Caco-2 (cell line): ENCODE measurements around the gene HSPB3. TPM values are rescaled to one million over a fixed set of nuclear protein-coding genes. Genes with fewer than 3 reads are reported as not detected.

Experiments
- BruUV-seq: library from RNA; stranded (reverse); fragments of 400-500 nt; replicated peaks from 2 replicates; lab custom pipeline; 2021; lab: Mats Ljungman, UMichigan
- CTCF ChIA-PET: fragments of 300-600 bp; sonication (Branson Sonifier 250); formaldehyde crosslinking; loops from one replicate; lab custom pipeline; 2022; ENCODE audit warnings: antibody characterized with exemption; lab: Charles Lee
- POLR2A ChIA-PET: fragments of 300-600 bp; sonication (Branson Sonifier 250); formaldehyde crosslinking; loops from one replicate; lab custom pipeline; 2022; ENCODE audit warnings: antibody characterized with exemption; lab: Charles Lee
- DNase-seq, 2 experiments: peaks; one replicate each; pipeline versions ENCODE4 v3.0.0 to v3.0.0-alpha.2; 2020 to 2022
- H3K27me3 ChIP-seq: replicated peaks from 2 replicates; pipeline ENCODE4 v1.6.0; 2011; ENCODE audit warnings: low read length; ENCODE audit not compliant: control insufficient read depth, insufficient read depth
- H3K36me3 ChIP-seq: 2 replicates; pipeline ENCODE4 v1.5.1; 2011; ENCODE audit warnings: low read length; ENCODE audit not compliant: control insufficient read depth, insufficient read depth
- H3K4me1 ChIP-seq: fragments of 250-450 bp; sonication (Bioruptor Pico); 2 replicates; pipeline ENCODE4 v1.5.1; 2020; ENCODE audit warnings: mild to moderate bottlenecking
- H3K4me3 ChIP-seq: 2 replicates; pipeline ENCODE4 v1.5.1; 2011; ENCODE audit warnings: low read depth, mild to moderate bottlenecking, control low read depth, low read length
- H3K9me3 ChIP-seq: fragments of 250-450 bp; sonication (Bioruptor Pico); 2 replicates; pipeline ENCODE4 v1.5.1; 2020; ENCODE audit warnings: mild to moderate bottlenecking, moderate library complexity
- H3K27ac Mint-ChIP-seq: one replicate; pipeline ENCODE4 v1.8.0; 2022; ENCODE audit warnings: mixed read lengths; ENCODE audit not compliant: unreplicated experiment
- H3K27me3 Mint-ChIP-seq: one replicate; pipeline ENCODE4 v1.8.0; 2022; ENCODE audit warnings: mixed read lengths; ENCODE audit not compliant: insufficient read depth, unreplicated experiment
- H3K36me3 Mint-ChIP-seq: one replicate; pipeline ENCODE4 v1.8.0; 2022; ENCODE audit warnings: mild to moderate bottlenecking, mixed read lengths; ENCODE audit not compliant: insufficient read depth, unreplicated experiment
- H3K4me1 Mint-ChIP-seq: one replicate; pipeline ENCODE4 v1.8.0; 2022; ENCODE audit warnings: low read depth, mixed read lengths; ENCODE audit not compliant: unreplicated experiment
- H3K4me3 Mint-ChIP-seq: one replicate; pipeline ENCODE4 v1.8.0; 2022; ENCODE audit warnings: mild to moderate bottlenecking, moderate library complexity, mixed read lengths; ENCODE audit not compliant: unreplicated experiment
- H3K9me3 Mint-ChIP-seq: one replicate; pipeline ENCODE4 v1.8.0; 2022; ENCODE audit warnings: mixed read lengths; ENCODE audit not compliant: unreplicated experiment
- intact Hi-C: fragments of 100-400 bp; cut with micrococcal nuclease; formaldehyde crosslinking; loops from one replicate; pipeline ENCODE4 v1.10.0; 2022; ENCODE audit not compliant: unreplicated experiment
- total RNA-seq: library from RNA; stranded (reverse); gene quantifications from 2 replicates; pipeline ENCODE4 v1.2.3, GENCODE V29; 2022
- TF ChIP-seq, protein P1 (sequence below), 2 experiments: fragments of 200-600 bp in 1 of 2; IDR thresholded peaks; 1 replicate in 1 of 2; 2 replicates in 1 of 2; pipeline versions ENCODE4 v1.5.1 to v1.8.0; 2011 to 2022; ENCODE audit warnings: antibody characterized with exemption in 1 of 2, control low read depth in 1 of 2, inconsistent platforms in 1 of 2, low read depth in 1 of 2, low read length in 1 of 2, mild to moderate bottlenecking in 1 of 2, moderate library complexity in 1 of 2; ENCODE audit not compliant: insufficient read depth in 1 of 2, severe bottlenecking in 1 of 2, unreplicated experiment in 1 of 2

Gene HSPB3
- total RNA-seq, 1 experiment from 2014 or later = 0.54 TPM

DNA sequence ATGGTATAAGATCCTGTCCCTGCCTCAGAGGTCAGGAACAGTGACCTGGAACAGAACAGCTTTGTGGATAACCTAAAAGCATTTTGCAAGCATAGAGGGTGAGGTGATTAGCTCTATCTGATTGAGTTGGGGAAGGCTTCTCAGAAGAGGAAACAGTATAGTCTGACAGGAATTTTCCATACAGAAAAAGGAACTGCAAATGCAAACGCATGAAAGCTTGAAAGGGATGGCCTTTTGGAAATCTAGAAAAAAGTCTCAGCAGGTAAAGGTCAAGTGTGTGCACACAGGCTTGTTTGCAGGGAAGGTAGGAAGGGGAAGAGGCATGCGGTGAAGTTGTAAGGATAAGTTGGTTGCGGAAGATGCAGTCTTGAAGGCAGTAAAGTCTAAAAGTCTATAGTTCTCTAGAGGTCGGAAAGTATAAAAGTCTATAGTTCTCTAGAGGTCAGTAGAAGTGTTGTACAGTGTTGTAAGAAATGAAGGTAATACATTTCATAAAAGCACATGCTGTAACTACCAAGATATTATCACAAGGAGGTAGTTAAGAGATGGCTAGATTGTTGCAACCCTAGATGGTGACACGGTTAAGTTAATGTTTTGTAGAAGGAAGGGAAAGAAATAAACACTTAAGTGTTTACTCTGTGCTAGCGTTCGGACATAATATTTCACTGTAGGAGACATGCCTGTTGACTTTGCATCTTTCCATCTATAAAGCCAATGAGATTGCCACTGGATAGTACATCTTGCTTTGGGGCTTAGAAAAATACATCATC lies 16.7 kb upstream of the HSPB3 start:
- no peaks in the 10 kb centered on the region for H3K36me3 ChIP-seq
- Mint-ChIP-seq H3K9me3 (no peaks in the 10 kb centered on the region), H3K4me3 (peak overlapping the region; percentile 0), H3K4me1 (peaks cover 36% of the 10 kb centered on the region), H3K27me3 (no peaks in the 10 kb centered on the region), H3K27ac (peak overlapping the region; percentile 56), H3K36me3 (peaks cover 8% of the 10 kb centered on the region)
- POLR2A ChIA-PET = interaction anchor here (0.5 to 1.0 kb wide), 3 partner anchors 9 to 269 kb away, joined by 3 to 4 read pairs (median 4); partner anchors contain the start of gene ARL15
- no peaks in the 10 kb centered on the region for H3K9me3 ChIP-seq
- peaks cover 68% of the 10 kb centered on the region for H3K4me1 ChIP-seq
- no peaks in the 10 kb centered on the region for H3K27me3 ChIP-seq
- TF ChIP-seq, protein P1, sequence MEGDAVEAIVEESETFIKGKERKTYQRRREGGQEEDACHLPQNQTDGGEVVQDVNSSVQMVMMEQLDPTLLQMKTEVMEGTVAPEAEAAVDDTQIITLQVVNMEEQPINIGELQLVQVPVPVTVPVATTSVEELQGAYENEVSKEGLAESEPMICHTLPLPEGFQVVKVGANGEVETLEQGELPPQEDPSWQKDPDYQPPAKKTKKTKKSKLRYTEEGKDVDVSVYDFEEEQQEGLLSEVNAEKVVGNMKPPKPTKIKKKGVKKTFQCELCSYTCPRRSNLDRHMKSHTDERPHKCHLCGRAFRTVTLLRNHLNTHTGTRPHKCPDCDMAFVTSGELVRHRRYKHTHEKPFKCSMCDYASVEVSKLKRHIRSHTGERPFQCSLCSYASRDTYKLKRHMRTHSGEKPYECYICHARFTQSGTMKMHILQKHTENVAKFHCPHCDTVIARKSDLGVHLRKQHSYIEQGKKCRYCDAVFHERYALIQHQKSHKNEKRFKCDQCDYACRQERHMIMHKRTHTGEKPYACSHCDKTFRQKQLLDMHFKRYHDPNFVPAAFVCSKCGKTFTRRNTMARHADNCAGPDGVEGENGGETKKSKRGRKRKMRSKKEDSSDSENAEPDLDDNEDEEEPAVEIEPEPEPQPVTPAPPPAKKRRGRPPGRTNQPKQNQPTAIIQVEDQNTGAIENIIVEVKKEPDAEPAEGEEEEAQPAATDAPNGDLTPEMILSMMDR (IDR thresholded peaks at IDR 0.05; ENCODE audit: insufficient read depth in 1 of 2, low read depth in 1 of 2, low read length in 1 of 2, severe bottlenecking in 1 of 2, unreplicated experiment in 1 of 2) = no peak
- no TSS peak for BruUV-seq
- peak; percentile 70 to 77 for DNase-seq
- CTCF ChIA-PET = interaction anchor here (0.6 to 1.8 kb wide), 5 partner anchors 19 to 129 kb away, joined by 3 to 7 read pairs (median 3); partner anchors contain the start of gene ARL15
- intact Hi-C loops = no loop called here
- no peak overlapping the region for H3K4me3 ChIP-seq

DNA sequence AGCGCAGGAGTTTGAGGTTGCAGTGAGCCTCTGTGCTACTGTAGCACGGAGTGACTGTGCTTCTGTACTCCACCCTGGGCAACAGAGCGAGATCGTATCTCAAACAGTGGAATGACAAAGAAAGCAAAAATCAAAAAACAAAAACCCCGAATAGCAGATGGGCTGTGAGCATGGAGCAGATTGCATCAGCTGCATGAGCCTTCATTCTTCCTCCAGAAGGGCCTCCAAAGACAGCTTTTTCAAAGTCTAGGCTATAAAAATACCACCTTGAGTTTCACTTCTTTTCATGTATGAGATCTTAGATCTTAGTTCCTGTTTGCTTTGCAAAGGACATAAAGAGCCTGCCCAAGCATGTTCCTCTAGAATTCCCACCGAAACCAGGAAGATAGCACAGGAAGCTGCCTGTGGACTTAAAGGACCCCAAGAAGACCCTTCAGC lies 15.0 kb upstream of the HSPB3 start:
- DNase-seq = peak; percentile 77 to 83
- TF ChIP-seq, protein P1 (IDR thresholded peaks at IDR 0.05; ENCODE audit: insufficient read depth in 1 of 2, low read depth in 1 of 2, low read length in 1 of 2, severe bottlenecking in 1 of 2, unreplicated experiment in 1 of 2) = no peak
- CTCF ChIA-PET = interaction anchor here (1.1 to 1.8 kb wide), 4 partner anchors 17 to 129 kb away, joined by 4 to 6 read pairs (median 4); no protein-coding TSS in a partner anchor
- H3K27me3 Mint-ChIP-seq = no peaks in the 10 kb centered on the region
- Histone ChIP-seq H3K9me3 (no peaks in the 10 kb centered on the region), H3K27me3 (no peaks in the 10 kb centered on the region), H3K4me3 (no peak overlapping the region), H3K4me1 (peaks cover 72% of the 10 kb centered on the region), H3K36me3 (no peaks in the 10 kb centered on the region)
- intact Hi-C loops = loop anchor here (1.0 to 2.0 kb wide), 3 partner anchors 18 to 188 kb away; no protein-coding TSS in a partner anchor
- H3K9me3 Mint-ChIP-seq = no peaks in the 10 kb centered on the region
- H3K4me1 Mint-ChIP-seq = peaks cover 44% of the 10 kb centered on the region
- POLR2A ChIA-PET = interaction anchor here (0.7 to 3.3 kb wide), 5 partner anchors 17 to 130 kb away, joined by 3 to 30 read pairs (median 5); partner anchors contain the start of gene ARL15
- peak overlapping the region; percentile 56 for H3K27ac Mint-ChIP-seq
- H3K4me3 Mint-ChIP-seq = no peak overlapping the region
- no TSS peak for BruUV-seq
- H3K36me3 Mint-ChIP-seq = peaks cover 17% of the 10 kb centered on the region

GRCh38 chr5:54442271-54442670 lies 13.2 kb upstream of the HSPB3 start:
- Histone ChIP-seq H3K27me3 (no peaks in the 10 kb centered on the region), H3K4me1 (peaks cover 86% of the 10 kb centered on the region), H3K9me3 (no peaks in the 10 kb centered on the region), H3K36me3 (no peaks in the 10 kb centered on the region), H3K4me3 (no peak overlapping the region)
- ChIA-PET POLR2A (interaction anchor here (1.8 to 3.3 kb wide), 2 partner anchors 15 to 131 kb away, joined by 30 to 31 read pairs; partner anchors contain the start of gene ARL15), CTCF (interaction anchor here (0.5 to 2.7 kb wide), 6 partner anchors 15 to 131 kb away, joined by 3 to 30 read pairs (median 5); no protein-coding TSS in a partner anchor)
- H3K4me3 Mint-ChIP-seq = peak overlapping the region; percentile 21
- TF ChIP-seq, protein P1 (IDR thresholded peaks at IDR 0.05; ENCODE audit: insufficient read depth in 1 of 2, low read depth in 1 of 2, low read length in 1 of 2, severe bottlenecking in 1 of 2, unreplicated experiment in 1 of 2) = no peak
- H3K27me3 Mint-ChIP-seq = no peaks in the 10 kb centered on the region
- peak in 1 of 2 experiments; percentile 62 for DNase-seq
- H3K27ac Mint-ChIP-seq = peak overlapping the region; percentile 56
- H3K36me3 Mint-ChIP-seq = peaks cover 17% of the 10 kb centered on the region
- peaks cover 55% of the 10 kb centered on the region for H3K4me1 Mint-ChIP-seq
- H3K9me3 Mint-ChIP-seq = peaks cover 10% of the 10 kb centered on the region
- no TSS peak for BruUV-seq
- intact Hi-C loops = loop anchor here (1.0 to 2.0 kb wide), 3 partner anchors 15 to 199 kb away; no protein-coding TSS in a partner anchor
